Germinal center (tissue), 1 donor: ENCODE results near the gene ELMOD1.

ENCODE experiments used
- DNase-seq: peaks from one replicate; pipeline ENCODE4 v3.0.0; 2012; ENCODE audit warnings: mixed read lengths, low spot score

Gene ELMOD1

GRCh38 chr11:107583629-107584195, 7.2 kb upstream of the ELMOD1 start:
- no peak for DNase-seq

DNA sequence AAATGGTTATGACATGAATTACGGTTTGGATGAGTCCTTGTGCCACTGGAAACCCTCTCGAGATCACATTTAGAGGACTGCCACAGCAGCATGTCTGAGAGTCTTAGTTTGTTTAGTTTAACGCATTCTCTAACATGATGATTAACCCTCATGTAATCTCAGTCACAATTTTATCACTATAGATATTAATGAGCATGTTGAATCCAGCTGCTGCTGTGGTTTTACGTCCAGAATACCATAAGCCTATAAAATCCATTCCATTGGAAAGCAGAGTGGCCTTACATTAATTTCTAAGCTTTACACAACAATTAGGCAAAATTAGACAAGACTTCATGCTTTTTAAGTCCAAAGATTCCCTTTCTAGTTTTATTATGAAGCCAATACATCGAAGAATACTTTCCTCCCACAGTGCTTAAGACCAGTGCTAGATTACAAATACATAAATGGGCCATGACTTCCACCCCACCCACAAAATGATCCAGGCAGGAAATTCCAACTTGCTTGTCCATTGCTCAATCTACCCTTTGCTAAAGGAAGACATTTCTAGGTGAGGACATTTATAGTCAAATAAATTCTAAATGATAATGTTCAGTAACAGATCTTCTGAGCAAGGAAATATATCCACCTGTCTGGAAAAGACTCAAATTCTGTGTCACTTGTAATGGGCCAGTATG, 3.5 kb upstream of the ELMOD1 start:
- DNase-seq, result no peak

- peak; percentile 26 for DNase-seq
Measured at GRCh38 chr11:107591378-107592230, 657 bp downstream of the ELMOD1 start.

DNA sequence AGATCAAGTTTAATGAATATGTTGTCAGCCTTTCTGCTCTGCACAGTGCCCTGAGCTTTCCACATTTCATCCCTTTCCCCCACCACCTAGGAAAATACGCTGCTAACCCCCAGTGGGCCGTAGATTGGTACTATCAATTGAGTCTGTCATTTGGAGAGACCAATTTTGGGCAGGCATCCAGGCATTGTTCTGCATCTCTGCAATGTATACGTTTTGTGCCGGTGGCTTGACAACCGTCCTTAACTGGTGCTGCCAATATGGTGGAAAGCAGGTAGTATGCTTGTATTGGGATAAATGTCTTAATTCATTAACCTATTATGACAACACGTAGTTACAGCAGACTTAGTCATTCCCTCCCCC, 1.3 kb downstream of the ELMOD1 start:
- DNase-seq, result peak; percentile 7

GRCh38 chr11:107592813-107593212, 1.9 kb downstream of the ELMOD1 start:
- no peak for DNase-seq

GRCh38 chr11:107593951-107594350, 3.0 kb downstream of the ELMOD1 start:
- DNase-seq, result no peak

DNA sequence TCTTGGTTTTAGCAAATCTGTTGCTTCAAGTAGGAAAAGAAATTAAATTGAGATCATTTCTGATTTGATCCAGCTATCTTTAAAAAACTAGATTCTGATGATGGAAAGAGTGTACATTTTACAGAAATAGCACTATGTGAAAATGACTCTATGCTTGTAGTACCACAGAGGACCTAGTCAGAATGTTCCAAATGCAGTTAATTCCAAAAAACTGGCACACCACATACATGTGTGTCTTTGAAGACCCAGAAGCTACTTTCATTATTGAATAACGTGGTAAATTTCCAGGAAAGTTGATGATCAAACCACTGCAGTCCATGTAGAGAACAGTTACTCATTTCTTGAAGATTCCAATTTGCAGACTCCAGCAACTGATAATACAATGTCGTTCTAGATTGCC, 3.8 kb downstream of the ELMOD1 start:
- no peak for DNase-seq

- DNase-seq, result peak; percentile 16
Measured at GRCh38 chr11:107598225-107599139, 7.5 kb downstream of the ELMOD1 start.

GRCh38 chr11:107605061-107606006, 14.4 kb downstream of the ELMOD1 start:
- DNase-seq, result no peak

DNA sequence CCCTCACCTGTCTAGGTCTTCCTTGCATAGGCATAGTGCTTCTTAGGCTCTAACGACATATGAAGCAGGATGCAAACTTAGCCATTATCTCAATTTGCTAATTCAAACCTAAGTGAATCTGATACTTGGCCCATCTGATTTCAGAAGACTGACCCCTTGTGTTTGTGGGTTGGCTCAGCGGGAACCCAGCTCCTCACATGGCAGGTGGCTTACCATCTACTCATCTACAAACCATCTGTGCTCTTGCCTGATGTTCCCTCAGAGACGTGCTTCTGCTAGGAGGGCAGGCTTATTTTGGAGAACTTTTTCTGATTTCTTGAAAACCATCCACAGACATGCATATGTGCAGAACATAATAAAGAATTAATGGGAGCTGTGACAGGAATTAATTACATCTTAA, 15.2 kb downstream of the ELMOD1 start:
- no peak for DNase-seq

- no peak for DNase-seq
Measured at GRCh38 chr11:107608809-107609208, 17.9 kb downstream of the ELMOD1 start.

DNA sequence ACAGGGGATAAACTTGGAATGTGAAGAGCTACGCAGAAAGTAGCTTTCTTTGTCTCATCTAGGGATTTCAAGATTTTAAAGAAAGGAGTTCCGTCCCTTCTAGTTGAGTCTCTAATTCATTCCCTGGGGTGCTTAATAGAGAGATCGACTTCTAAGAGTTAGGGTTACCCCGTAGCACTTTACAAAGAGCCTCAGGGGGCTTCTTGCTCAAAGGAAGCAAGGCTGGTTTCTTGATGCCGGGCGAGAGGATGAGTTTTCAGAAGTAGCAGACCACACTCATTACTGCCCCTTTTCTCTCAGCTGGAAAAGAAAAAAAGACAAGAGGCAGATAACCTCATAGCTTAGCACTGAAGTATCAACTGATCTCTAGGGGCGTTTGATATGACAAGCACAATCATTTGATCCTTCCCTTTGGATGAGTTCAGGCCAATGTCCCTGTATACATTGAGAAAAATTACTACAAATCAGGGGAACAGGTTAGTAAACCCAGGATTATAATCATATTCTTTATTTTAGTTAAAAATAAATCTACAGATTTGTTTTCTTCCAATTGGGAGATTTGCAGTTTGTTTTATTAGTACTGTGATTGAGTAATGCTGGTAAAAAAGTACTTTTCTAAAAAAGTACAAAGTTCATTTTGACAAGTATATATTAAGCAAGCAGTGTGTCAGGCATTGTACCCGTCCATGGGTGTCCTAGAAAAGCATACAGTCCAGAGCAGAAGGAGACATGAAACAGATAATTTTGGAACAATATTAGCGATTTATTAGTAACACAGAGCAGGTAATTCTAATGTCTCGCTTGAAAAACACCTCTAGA, 18.7 kb downstream of the ELMOD1 start:
- no peak for DNase-seq

DNA sequence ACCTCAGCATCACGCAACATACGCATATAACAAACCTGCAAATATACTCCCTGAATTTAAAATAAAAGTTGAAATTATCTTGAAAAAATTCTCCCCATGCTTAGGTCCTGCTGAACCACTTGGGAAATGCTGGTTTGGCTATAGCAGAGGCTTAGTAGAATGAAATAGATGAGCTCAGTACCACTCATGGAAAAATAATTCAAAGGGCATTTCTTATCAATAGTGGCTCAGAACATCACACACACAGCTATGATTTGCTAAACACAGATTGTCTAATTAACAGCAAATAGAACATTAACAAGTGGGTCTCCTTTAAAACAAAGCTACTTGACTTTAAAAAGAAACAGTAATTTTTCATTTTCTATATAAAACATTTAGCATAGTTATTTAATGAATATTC, 21.5 kb downstream of the ELMOD1 start:
- DNase-seq, result no peak

DNA sequence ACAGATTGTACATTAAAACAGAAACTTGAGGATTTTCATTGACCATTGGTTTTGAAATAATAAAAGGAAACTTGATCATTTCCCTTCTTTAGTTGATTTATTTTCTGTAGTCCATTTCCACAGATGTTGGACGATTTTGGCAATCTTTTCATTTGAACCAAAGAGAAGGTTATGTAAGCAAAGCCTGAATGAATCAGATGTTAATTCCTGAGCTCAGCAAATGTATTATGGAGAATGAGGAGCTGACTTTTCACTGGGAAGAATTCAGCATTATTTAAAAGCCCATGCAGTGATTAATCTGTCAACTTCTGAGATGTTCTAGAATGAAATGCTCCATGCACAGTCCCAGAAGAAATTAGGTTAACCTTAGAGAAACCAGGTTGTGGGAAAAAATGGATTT, 29.0 kb downstream of the ELMOD1 start:
- DNase-seq, result no peak

DNA sequence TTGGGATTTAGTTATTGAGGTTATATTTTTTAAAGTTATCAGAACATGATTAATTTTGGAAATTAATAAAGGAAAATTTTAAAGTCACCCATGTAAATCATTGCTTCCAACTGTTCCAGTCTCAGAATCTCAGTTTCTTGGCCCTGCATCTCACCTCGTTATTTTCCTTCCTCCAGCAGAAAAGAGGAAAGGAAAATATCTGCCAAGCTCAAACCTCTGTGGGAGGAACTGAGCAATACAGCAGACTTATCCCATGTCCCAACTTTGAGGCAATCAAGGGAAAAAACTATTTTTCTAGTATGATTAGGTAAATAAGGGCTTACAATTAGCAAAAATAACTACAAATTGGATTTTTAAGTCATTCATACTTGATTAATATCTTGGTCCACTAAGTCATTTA, 30.1 kb downstream of the ELMOD1 start:
- no peak for DNase-seq

GRCh38 chr11:107623183-107623582, 32.2 kb downstream of the ELMOD1 start:
- DNase-seq, result no peak

- DNase-seq, result no peak
Measured at GRCh38 chr11:107624983-107625684, 34.2 kb downstream of the ELMOD1 start.

DNA sequence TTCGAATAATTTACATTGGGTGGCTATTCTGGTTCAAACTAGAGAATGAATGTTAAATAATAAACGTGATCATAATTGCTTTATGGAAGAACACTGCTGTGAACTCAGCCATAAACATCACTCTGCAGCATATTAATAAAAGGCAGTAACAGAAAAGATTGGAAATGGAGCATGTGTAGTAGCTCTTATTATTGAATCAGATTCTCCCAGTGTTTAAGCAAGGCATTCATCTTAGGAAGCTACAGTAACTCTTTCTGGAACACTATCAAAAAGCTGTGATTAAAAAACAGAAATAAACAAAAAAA, 34.7 kb downstream of the ELMOD1 start:
- DNase-seq, result no peak

GRCh38 chr11:107631043-107631442, 40.1 kb downstream of the ELMOD1 start:
- no peak for DNase-seq

- no peak for DNase-seq
Measured at GRCh38 chr11:107631931-107632330, 41.0 kb downstream of the ELMOD1 start.
